Vagina (tissue), 2 donors: Measurements from ENCODE around the gene MAGEB6B. TPM values are rescaled to one million over a fixed set of nuclear protein-coding genes. Genes with fewer than 3 reads are reported as not detected.
"Not testable (repeated sequence)": the region's sequence is repeated elsewhere in the genome, so short reads cannot be mapped to it uniquely, and the experiment has no call there.

Experiments used
- DNase-seq, 2 donors: peaks; one replicate each; pipeline ENCODE4 v3.0.0-alpha.2; 2017; ENCODE audit errors: extremely low spot score in 2 of 2
- H3K27ac ChIP-seq: fragments of 200-600 bp; sonication (generic); one replicate; pipeline ENCODE4 v1.5.1; 2019
- H3K27me3 ChIP-seq: fragments of 200-600 bp; sonication (generic); one replicate; pipeline ENCODE4 v1.5.1; 2019
- H3K36me3 ChIP-seq, 2 donors: fragments of 200-600 bp; sonication (generic); one replicate each; pipeline ENCODE4 v1.5.1; 2017 to 2019
- H3K4me1 ChIP-seq: fragments of 200-600 bp; sonication (generic); one replicate; pipeline ENCODE4 v1.5.1; 2019
- H3K4me3 ChIP-seq, 2 donors: fragments of 200-600 bp; sonication (generic); 1 replicate in 1 of 2; 2 replicates in 1 of 2; pipeline ENCODE4 v1.5.1; 2016 to 2019
- H3K9me3 ChIP-seq: fragments of 200-600 bp; sonication (generic); one replicate; pipeline ENCODE4 v1.5.1; 2019
- CTCF ChIP-seq, 3 experiments: fragments of 450-650 bp in 2 of 3; fragments of 200-600 bp in 1 of 3; sonication (generic) in 1 of 3; IDR thresholded peaks; one replicate each; pipeline ENCODE4 v1.5.1; 2017 to 2019; ENCODE audit warnings: antibody characterized with exemption in 3 of 3, mild to moderate bottlenecking in 2 of 3, moderate library complexity in 2 of 3
- POLR2A ChIP-seq, 2 donors: fragments of 450-650 bp; IDR thresholded peaks; one replicate each; pipeline ENCODE4 v1.6.1; 2017; ENCODE audit warnings: antibody characterized with exemption in 2 of 2, mild to moderate bottlenecking in 2 of 2, moderate library complexity in 2 of 2
- POLR2AphosphoS5 ChIP-seq, 2 donors: sonication (generic); formaldehyde crosslinking; IDR thresholded peaks; one replicate each; pipeline ENCODE4 v1.9.0; 2017; ENCODE audit warnings: antibody characterized with exemption in 2 of 2, mild to moderate bottlenecking in 2 of 2, low read depth in 1 of 2; ENCODE audit not compliant: insufficient read depth in 1 of 2
- intact Hi-C: fragments of 100-400 bp; cut with DNase I; formaldehyde crosslinking; loops from one replicate; pipeline ENCODE4 v1.15.1; 2023
- total RNA-seq: library from RNA; depleted of rRNA; stranded (reverse); fragments of >200 nt; gene quantifications from one replicate; pipeline ENCODE4 v1.2.3, GENCODE V29; 2016

The MAGEB6B gene
- total RNA-seq: not detected

GRCh38 chrX:26160301-26160700, at the start of gene MAGEB6B:
TSS of gene MAGEB6B (plus strand) at chrX:26160601. CDS start at chrX:26160601, 0 bp downstream.
- no peaks in the 10 kb centered on the region for H3K27me3 ChIP-seq

GRCh38 chrX:26138274-26138673, 22.1 kb upstream of the MAGEB6B start, which contains the start of gene MAGEB18:
TSS of gene MAGEB18 (plus strand) at chrX:26138343. CDS start at chrX:26138986, 643 bp downstream.
- intact Hi-C loops: no loop called here

More at GRCh38 chrX:26160301-26160700, at the start of gene MAGEB6B:
- Histone ChIP-seq H3K4me1 (no peaks in the 10 kb centered on the region), H3K27ac (no peak within 1 kb of the TSS), H3K36me3 (no peaks in the 10 kb centered on the region), H3K4me3 (no peak within 1 kb of the TSS), H3K9me3 (no peaks in the 10 kb centered on the region)
- no peak for TF ChIP-seq CTCF (IDR thresholded peaks at IDR 0.05)
- no peak for TF ChIP-seq POLR2AphosphoS5 (IDR thresholded peaks at IDR 0.05; ENCODE audit: insufficient read depth in 1 of 2, low read depth in 1 of 2)
- no peak for TF ChIP-seq POLR2A (IDR thresholded peaks at IDR 0.05)
- intact Hi-C loops: no loop called here
- DNase-seq: no peak

DNA sequence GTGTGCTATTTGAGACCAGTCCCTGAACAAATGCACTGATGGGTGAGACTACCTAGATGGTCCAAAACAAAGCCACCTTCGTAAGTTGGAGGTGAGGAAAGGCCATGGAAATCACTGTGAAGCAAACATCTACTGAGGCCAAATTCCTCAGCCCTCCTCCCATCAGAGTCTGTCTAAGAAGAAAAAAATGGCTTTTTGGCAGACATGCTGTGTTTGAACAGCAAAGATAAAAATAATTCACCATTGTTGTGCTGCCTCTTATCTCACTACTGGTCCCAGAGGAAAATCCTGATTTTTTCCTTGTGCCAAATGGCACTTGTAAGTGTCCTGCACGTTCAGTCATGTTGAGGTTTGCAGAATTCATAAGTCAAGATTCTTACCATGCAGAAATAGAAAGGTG, 14.4 kb upstream of the MAGEB6B start:
- intact Hi-C loops: no loop called here
- Histone ChIP-seq H3K36me3 (no peaks in the 10 kb centered on the region), H3K4me3 (no peak overlapping the region), H3K27ac (no peak overlapping the region), H3K27me3 (no peaks in the 10 kb centered on the region), H3K9me3 (no peaks in the 10 kb centered on the region), H3K4me1 (no peaks in the 10 kb centered on the region)
- DNase-seq: no peak
- no peak for TF ChIP-seq POLR2A (IDR thresholded peaks at IDR 0.05)
- no peak for TF ChIP-seq CTCF (IDR thresholded peaks at IDR 0.05)
- no peak for TF ChIP-seq POLR2AphosphoS5 (IDR thresholded peaks at IDR 0.05; ENCODE audit: insufficient read depth in 1 of 2, low read depth in 1 of 2)

More at GRCh38 chrX:26138274-26138673, 22.1 kb upstream of the MAGEB6B start, which contains the start of gene MAGEB18:
- Histone ChIP-seq H3K9me3 (no peaks in the 10 kb centered on the region), H3K4me3 (no peak within 1 kb of the TSS), H3K27me3 (no peaks in the 10 kb centered on the region), H3K36me3 (no peaks in the 10 kb centered on the region), H3K4me1 (no peaks in the 10 kb centered on the region), H3K27ac (no peak within 1 kb of the TSS)
- TF ChIP-seq POLR2AphosphoS5 (IDR thresholded peaks at IDR 0.05; ENCODE audit: insufficient read depth in 1 of 2, low read depth in 1 of 2) (no peak), CTCF (IDR thresholded peaks at IDR 0.05) (no peak), POLR2A (IDR thresholded peaks at IDR 0.05) (no peak)
- DNase-seq: no peak

GRCh38 chrX:26192204-26192603, 31.8 kb downstream of the MAGEB6B start, which contains the start of gene MAGEB6:
TSS of gene MAGEB6 (plus strand) at chrX:26192440. CDS start at chrX:26193847, 1,407 bp downstream.
- intact Hi-C loops: no loop called here
- no peaks in the 10 kb centered on the region for H3K4me1 ChIP-seq
- H3K9me3 ChIP-seq: no peaks in the 10 kb centered on the region
- TF ChIP-seq POLR2AphosphoS5 (IDR thresholded peaks at IDR 0.05; ENCODE audit: insufficient read depth in 1 of 2, low read depth in 1 of 2) (no peak), POLR2A (IDR thresholded peaks at IDR 0.05) (no peak), CTCF (IDR thresholded peaks at IDR 0.05) (no peak)
- H3K36me3 ChIP-seq: no peaks in the 10 kb centered on the region
- no peaks in the 10 kb centered on the region for H3K27me3 ChIP-seq
- no peak for DNase-seq
- H3K27ac ChIP-seq: no peak within 1 kb of the TSS
- no peak within 1 kb of the TSS for H3K4me3 ChIP-seq

- no peaks in the 10 kb centered on the region for H3K36me3 ChIP-seq
Measured at GRCh38 chrX:26203561-26203960, 43.2 kb downstream of the MAGEB6B start.

GRCh38 chrX:26204717-26205116, 44.3 kb downstream of the MAGEB6B start:
- H3K27ac ChIP-seq, intact Hi-C loops, DNase-seq, H3K36me3 ChIP-seq, H3K27me3 ChIP-seq, H3K9me3 ChIP-seq, H3K4me3 ChIP-seq, H3K4me1 ChIP-seq: not testable (repeated sequence)

More at GRCh38 chrX:26203561-26203960, 43.2 kb downstream of the MAGEB6B start:
- intact Hi-C loops: no loop called here
- no peak for DNase-seq
- no peaks in the 10 kb centered on the region for H3K9me3 ChIP-seq
- TF ChIP-seq POLR2A (IDR thresholded peaks at IDR 0.05): no peak
- no peak for TF ChIP-seq CTCF (IDR thresholded peaks at IDR 0.05)
- TF ChIP-seq POLR2AphosphoS5 (IDR thresholded peaks at IDR 0.05; ENCODE audit: insufficient read depth in 1 of 2, low read depth in 1 of 2): no peak
- H3K27me3 ChIP-seq: no peaks in the 10 kb centered on the region
- H3K4me1 ChIP-seq: no peaks in the 10 kb centered on the region
- no peak overlapping the region for H3K4me3 ChIP-seq
- H3K27ac ChIP-seq: no peak overlapping the region
